Measurements from ENCODE around the gene FAM222B.
"Not testable (repeated sequence)": the region's sequence is repeated elsewhere in the genome, so short reads cannot be mapped to it uniquely, and the experiment has no call there.

The FAM222B gene

DNA sequence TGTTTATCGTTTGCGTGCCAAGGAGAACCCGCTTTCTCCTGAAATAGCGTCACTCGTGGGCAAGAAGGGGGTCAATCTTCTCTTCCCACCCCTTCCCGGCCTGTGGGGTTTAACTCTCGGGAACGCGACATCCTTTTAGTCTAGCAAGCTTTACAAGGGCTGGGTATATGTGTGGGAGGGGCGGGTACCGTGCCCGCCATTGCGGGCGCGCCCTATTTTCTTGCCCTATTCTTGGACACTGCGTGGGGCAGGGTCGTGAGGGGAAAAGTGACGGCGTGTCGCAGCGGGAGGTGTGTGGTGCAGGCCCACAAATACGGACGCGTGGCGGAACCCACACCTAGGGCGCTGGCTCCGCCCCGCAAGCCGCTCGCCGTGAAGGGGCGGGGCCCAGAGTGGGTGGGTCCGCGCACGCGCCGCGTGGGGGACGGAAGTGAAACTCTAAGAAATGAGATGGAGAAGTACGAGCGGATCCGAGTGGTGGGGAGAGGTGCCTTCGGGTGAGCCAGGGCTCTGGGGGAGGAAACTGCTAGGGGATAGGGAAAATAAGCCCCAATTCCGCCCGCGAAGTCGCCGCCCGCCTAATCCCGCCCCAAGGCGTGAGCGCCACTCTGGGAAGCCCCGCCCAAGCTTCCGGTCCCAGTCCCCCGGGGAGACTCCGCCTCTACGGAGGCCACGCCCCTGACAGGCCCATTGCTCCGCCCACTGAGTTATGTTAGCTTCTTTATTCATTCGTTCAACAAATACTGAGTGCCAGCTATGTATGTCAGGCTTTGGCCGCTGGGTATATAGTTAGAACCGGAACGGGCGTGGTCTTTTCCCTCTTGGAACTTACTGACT, 114.0 kb downstream of the FAM222B start, which contains the start of gene NEK8:
TSS of gene NEK8 (plus strand) at position 425 of the 837 bp plus-strand sequence. CDS start at position 451, 26 bp downstream.
- peak; percentile 92 to 99 for DNase-seq (ENCODE audit: low read depth in 2 of 2)

DNA sequence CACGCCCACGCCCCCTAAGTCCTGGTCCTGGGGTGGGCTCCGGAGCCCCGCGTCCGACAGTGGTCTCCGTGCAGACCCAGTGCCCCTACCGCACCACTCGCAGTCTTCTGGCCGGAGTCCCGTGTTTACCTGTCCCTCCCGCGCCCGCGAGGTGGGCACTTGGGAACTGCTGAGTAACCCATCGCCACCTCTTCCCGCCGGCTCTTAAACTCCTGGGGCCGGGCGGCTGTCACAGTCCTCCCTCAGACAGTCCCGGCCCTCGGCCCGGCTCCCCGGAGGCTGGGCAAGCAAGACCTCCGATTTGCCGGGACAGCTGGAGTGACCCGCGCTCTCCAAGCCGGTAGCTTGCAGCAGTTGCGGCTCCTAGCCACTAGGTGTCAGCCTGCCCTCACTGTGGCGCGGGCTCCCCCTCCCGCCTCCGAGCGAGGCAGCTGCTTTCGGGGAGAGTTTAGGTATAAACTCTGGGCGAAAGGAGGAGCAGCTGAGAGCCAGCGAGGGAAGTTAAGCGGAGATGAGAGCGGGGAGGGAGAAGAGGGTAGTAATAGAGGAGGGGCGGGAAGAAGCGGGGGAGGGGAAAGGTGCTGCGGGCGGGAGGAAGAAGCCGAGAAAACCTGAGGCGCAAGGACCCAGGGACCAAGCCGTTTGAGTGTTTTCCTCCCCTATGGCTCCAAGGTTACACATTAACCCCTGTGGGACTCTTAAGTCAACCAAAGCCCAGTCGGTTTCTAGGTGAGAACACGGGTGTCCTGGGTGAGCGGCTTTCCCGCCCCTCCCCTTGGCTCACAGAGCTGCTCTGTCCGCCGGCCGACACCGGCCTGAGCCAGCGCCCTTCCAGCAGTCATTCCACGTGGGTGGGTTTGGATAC, 115.7 kb downstream of the FAM222B start:
- peak; percentile 88 to 92 for DNase-seq (ENCODE audit: low read depth in 2 of 2)

DNA sequence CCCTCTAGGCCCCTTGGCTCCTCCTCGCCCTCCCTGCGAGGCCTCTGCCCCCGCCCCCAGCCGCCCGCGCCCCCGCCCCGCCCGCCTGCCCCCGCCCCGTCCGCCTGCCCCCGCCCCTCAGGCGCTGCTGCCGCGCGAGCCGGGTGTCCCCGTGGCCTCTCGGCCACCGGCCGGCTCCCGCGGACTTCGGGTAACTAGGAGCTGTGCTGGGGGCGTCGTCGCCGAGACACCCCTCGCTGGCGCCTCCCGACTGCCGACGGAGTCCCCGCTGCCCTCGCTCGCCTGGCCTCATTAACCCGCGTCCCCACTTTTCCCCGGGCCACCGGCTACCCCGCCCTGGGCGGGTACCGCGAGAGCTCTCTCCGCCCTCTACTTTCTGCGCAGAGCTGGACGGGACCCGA, 116.4 kb downstream of the FAM222B start, which contains the start of gene TLCD1:
TSS of gene TLCD1 (minus strand) at position 8 of the 401 bp plus-strand sequence. CDS start 136 bp downstream, outside the sequence.
- peak; percentile 60 to 76 for DNase-seq (ENCODE audit: low read depth in 2 of 2)

DNA sequence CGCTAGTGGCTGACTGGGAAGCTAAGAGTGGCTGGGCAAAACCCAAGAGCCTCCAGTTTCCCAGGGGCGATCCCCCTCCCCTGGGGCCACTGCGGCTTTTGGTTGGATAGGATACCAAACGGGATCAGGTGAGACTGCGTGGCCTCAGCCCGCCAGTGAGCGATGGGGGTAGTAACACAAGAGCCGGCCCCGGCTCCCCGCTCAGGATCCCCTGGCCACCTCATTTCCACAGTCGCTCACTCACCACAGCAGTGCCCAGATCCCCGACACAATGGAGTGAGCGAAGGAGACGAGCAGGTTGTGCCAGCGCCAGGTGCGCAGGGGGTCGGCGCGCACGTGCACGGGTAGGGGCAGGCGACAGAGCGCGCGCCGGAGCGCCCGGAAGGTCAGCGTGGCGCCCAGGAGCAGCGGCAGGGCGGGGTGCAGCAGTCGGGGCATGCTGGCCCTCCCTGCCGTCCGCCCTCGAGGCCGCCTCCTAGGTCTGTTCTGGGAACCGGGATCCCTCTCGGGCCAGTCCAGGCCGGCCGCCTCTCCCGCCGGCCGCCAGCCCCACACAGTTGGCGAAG, 116.8 kb downstream of the FAM222B start:
- peak in 1 of 2 experiments; percentile 61 for DNase-seq (ENCODE audit: low read depth in 2 of 2)

DNA sequence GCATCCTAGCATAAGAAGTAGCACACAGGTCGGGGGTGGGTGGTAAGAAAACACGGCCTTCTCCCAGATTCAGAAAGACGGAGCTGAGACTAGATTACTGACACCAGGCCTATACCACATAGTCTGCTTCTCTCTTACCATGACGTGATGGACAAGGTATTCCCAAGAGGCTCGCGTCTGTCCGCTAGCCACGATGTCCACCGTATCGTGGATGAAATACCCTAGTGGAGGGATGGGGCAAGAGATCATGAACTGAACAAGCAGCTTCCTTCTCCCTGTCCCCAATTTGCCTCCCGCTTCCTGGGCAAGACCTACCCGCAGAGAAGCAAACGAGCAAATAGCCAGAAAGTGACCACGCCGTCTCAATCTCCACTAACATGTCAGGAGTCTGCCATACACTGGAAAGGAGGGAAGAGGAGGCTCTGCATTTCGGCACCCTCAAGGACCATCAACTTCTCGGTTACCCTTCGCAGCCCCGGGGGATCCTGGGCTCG, 117.4 kb downstream of the FAM222B start:
- DNase-seq (ENCODE audit: low read depth in 2 of 2): peak in 1 of 2 experiments; percentile 32

DNA sequence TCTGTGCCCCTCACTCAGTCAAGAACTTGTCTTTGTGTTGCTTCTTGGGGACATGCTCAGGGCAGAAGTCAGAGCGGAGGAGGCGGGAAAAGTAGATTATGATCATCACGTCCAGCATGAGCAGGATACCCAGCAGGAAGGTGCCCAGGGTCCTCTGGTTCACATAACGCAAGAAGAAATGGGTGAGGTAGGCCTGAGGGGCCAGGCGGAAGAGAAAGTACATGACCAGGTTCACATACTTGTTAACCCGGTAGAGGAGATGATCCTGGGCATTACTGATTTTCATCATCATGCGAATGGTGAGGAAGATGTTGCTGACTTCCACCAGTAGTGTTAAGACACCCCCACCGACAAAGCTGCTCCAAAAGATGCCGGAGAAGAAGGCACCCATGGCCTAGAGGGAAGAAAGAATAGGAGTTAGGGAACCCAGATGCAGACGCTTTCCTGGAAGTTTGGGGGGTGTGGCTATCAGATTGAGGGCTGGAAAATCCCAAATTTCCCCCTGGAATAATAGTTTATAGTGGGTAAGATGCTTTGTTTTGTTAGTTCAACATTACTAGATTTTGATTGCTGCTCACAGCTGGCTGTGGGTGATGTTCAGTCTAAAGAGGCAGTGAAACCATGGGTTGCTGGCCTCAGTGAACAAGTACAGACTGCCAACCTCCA, 118.0 kb downstream of the FAM222B start:
- no peak for DNase-seq (ENCODE audit: low read depth in 2 of 2)

DNA sequence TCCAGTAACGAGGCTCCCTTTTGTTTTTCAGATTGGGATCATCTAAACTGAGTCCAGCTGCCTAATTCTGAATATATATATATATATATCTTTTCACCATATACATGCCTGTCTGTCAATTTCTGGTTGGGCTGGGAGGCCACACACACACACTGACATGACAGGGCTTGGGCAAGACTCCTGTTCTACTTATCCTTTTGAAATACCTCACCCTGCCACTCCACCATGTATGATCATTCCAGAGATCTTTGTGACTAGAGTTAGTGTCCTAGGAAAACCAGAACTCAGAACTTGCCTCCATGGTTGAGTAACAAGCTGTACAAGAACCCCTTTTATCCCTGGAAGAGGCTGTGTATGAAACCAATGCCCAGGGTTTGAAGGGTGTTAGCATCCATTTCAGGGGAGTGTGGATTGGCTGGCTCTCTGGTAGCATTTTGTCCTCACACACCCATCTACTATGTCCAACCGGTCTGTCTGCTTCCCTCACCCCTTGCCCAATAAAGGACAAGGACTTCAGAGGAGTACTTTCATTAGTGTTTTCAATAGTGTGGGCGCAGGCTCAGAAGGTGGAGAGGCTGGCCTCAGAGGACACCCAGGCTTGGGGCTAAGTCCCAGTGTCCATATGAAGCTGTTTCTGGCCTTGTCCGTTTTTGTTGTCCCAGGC, 118.6 kb downstream of the FAM222B start:
- not testable (repeated sequence) for DNase-seq (ENCODE audit: low read depth in 2 of 2)

DNA sequence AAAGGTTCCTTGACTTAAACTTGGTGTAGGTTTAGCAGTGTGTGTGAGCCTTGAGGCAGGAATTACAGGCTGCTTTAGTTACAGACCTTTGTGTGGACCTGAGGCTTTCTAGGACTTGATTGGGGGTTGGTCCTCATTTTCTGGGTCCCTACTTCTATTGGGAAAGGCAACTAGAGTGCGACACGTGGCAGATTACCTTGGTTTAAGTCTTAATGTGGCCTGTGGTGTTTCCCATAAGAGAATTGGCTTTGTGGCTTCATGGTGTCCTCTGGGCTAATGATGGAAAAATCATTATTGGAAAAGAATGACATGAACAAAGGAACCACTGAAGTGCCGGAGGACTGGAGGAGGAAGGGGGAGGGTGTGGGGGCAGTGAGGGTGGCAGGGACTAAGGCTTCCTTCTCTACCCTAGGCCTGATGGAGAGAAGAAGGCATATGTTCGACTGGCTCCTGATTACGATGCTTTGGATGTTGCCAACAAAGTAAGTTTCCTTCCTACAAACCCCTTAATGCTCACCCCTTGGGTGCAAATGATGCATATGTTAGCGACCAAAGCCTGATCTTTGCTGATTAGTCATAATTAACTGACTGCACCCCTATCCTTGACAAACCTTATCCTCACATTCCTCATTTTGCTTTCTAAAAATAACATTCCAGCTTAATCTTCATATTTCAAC, 119.3 kb downstream of the FAM222B start:
- no peak for DNase-seq (ENCODE audit: low read depth in 2 of 2)

DNA sequence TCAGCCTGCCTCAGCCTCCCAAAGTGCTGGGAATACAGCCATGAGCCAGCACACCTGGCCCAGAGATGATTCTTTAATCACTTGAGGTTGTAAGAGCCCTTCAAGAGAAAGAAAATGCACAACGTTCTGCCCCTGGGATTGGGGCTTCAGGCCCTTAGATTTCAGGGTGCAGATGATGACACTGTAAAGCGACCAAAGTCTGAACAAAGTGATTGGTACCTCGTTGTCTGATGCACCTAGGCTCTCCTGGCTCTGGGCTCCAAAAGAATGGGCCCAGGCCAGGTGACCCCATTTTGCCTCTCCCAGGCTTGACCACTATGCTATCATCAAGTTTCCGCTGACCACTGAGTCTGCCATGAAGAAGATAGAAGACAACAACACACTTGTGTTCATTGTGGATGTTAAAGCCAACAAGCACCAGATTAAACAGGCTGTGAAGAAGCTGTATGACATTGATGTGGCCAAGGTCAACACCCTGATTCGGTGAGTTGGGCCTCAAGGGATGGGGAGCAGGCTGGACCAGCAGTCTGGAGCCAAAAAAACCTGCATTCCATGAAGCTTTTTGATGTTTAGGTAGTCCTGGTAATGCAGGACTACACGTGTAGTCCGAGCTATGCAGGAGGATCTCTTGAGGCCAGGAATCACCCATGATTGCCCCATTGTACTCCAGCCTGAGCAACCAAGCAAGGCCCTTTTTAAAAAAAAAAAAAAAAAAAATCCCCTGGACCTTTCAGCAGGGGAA, 120.0 kb downstream of the FAM222B start:
- no peak for DNase-seq (ENCODE audit: low read depth in 2 of 2)

DNA sequence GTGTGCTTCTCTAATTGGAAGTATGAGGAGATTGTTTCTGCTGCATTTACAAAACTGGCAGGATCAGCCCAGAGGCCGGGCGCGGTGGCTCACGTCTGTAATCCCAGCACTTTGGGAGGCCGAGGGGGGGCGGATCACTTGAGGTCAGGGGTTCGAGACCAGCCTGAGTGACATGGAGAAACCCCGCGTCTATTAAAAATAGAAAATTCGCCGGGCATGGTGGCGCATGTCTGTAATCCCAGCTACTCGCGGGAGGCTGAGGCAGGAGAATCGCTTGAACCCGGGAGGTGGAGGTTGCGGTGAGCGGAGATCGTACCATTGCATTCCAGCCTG, 121.6 kb downstream of the FAM222B start:
- not testable (repeated sequence) for DNase-seq (ENCODE audit: low read depth in 2 of 2)

DNA sequence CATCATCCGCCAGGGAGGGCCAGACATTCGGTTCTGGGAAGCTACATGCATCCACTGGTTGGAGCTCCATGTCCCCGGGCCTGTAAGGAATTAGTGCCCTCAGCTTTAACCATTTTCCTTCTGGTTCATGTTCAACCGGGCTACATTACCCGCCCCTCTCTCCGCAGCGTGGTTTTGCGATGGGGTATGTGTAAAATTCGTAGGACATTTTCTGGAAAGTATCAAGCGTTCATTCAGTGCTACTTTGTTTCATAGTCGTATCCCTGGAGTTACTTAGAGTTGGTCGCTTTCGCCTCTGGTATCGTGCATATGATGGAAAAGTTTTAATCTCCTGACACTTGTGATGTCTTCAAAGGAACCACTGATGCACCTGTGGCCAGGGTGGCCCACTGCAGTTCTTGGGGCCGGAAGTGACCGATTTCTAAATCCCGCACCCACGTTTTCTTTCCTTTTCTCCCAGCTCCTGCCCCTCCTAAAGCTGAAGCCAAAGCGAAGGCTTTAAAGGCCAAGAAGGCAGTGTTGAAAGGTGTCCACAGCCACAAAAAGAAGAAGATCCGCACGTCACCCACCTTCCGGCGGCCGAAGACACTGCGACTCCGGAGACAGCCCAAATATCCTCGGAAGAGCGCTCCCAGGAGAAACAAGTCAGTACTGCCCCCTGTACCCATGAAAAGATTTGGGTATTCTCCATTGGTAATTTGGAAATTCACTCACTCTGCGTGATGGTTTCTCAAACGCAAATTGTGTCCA, 122.2 kb downstream of the FAM222B start:
- no peak for DNase-seq (ENCODE audit: low read depth in 2 of 2)

DNA sequence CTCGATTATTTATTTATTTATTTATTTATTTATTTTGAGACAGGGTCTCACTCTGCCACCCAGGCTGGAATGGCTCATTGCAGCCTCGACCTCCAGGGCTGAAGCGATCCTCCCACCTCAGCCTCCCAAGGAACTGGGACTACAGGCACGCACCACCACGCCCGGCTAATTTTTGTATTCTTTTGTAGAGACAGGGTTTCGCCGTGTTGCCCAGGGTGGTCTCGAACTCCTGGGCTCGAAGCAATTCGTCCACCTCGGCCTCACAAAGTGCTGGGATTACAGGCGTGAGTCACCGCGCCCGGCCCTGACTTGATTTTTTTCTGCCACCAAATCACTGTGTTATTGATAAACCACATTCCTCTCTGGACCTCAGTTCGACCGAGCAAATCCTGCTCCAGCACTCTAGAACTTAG, 123.6 kb downstream of the FAM222B start:
- DNase-seq (ENCODE audit: low read depth in 2 of 2): no peak

DNA sequence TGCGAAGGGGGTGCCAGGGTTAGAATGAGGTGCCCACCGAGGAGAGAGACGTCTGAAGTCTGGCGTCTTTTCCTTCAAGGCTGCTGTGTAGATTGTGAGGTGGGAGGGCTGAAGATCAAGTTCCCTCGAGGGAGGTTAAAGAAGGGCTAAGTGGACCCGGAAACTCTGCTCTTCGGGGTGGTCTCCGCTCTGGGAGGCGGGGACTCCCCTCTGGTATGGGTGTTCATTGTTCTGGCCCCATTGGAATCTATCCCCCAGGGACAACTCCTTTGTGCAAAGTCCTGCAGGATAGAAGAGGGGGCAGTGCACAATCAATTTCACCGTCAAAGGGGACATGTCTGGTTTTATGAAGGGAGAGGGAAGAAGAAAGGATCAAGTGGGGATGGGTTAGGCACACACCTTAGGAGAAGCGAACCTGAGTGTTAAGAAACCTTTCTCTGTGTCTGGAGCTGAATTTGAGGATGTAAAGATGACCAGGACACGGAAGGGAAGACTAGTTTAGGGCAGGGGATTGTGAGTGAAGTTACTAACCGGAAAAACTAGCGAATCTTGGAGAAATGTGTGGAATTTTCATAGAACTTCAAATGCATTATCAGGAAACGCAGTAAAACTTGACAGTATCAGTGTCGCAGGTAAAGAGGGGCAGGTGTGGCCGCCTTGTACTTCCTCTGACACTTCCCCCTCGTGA, 124.1 kb downstream of the FAM222B start:
- no peak for DNase-seq (ENCODE audit: low read depth in 2 of 2)

DNA sequence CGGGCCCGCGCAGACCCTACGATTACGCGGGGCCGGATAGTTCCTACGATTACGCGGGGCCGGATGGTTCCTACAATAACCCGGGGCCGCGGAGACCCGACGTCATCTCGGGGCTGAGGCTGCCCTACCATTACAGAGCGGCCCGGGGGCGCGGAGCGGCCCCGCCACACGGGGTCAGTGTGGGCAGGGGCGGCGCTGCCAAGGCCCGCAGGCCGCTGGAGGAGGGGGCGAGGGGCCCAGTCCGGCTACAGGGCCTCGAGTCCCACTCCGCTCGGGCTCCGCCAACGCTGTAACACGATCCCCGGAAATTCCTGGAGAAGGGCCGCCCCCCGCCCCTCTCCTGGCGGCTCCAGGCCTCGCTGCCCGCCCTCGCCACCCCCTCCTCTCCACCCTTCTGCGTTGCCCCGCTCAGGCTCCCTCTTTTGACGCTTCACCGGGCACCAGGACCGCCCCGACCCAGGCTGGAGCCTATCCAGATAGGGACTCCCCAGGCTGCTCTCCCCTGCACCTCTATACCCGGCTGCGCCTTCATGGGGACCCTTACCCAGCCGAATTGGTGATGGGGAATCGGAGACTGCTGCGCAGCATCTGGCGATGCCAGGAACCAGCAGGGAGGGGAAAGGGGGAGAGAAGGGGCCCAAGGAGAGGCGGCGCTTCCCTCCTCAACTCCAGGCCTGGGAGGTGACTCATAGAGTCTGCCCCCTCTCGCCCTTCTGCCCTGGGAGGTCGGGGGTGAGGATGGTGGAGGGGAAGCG, 124.8 kb downstream of the FAM222B start, which contains the start of gene RAB34:
TSS of gene RAB34 (minus strand) at position 291 of the 755 bp plus-strand sequence. CDS start 602 bp downstream, outside the sequence.
- DNase-seq (ENCODE audit: low read depth in 2 of 2): no peak

DNA sequence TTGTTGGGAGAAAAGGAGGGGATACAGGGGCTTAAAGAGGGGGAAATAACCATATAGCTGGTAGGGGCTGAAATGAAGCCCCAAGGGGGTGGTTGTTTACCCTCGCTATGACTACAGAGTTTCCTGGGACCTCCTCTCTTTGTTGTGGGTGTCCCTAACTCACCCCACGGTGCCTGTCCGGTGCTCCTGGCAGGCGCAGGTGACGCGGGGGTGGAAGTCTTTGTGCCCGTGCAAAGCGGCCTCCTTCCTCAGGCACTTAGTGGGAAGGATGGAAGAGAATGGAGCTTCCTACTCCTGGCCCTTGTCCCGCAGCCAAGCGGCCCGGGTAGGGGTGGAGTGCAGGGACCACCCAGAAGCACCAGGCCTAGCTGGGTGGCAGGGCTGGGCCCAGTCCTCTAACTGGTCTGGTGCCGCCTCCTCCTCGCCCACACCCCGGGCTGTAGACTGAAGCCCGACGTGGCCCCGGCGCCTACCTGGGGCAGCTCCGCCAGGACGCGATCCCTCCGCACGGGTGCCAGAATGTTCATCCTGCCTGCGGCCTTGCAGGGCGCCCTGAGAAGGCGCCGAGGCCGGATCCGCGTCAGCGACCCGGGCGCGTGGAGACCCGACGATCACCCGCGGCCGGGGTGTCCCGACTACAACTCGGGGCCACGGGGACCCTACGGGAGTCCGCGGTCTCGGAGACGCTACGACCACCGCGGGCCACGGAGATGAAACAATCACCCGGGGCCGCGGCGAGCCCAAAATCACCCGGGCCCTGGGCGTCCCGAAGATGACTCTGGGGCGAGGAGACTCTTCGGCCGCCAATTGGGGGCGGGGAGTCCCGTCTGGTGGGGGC, 125.6 kb downstream of the FAM222B start:
- no peak for DNase-seq (ENCODE audit: low read depth in 2 of 2)

DNA sequence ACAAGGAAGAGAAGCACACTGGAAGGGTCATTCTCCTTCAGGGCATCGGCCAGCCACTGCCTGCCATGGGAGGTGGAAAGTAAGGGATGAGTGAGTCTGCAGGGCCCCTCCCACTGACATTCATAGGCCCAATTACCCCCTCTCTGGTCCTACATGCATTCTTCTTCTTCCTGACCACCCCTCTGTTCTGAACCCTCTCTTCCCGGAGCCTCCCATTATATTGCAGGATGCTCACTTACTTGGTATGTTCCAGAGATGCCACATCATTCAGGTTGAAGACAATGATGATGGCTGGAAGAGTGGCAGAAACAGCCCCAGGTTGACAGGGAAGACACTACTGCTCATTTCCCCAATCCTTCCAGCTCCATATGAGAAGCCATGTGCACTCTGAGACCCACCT, 127.4 kb downstream of the FAM222B start:
- DNase-seq (ENCODE audit: low read depth in 2 of 2): no peak
